Central memory CD4-positive, alpha-beta T cell (primary cell): ENCODE measurements around the gene TESK2.
A peak's percentile ranks its signal among the peaks of the same experiment; 100 is the strongest.

ENCODE experiments used
- DNase-seq: peaks from one replicate; pipeline ENCODE4 v3.0.0; 2022

Gene TESK2

DNA sequence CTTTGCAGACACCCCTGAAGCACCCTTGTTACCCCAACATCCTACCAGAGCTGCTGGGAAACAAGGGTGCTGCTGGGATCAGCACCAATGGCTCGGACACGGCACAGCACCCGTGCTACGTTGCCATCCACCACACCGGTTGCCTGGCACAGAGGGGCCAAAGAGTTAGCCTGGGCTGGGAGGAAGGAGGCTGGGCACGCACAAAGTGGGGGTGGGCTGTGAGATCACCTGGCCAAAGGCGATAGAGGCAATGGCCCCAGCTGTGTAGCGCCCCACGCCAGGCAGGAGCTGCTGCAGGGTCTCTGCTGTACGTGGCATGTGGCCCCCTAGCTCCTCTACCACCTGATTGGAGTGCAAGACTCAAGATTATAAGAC is 158.6 kb downstream of the TESK2 start:
- DNase-seq: no peak

- no peak for DNase-seq
Observed at GRCh38 chr1:45331436-45332345, 159.3 kb downstream of the TESK2 start.

GRCh38 chr1:45329445-45329844 is 161.5 kb downstream of the TESK2 start:
- no peak for DNase-seq

- no peak for DNase-seq
Observed at GRCh38 chr1:45328680-45329079, 162.3 kb downstream of the TESK2 start.

GRCh38 chr1:45327644-45328515 is 163.1 kb downstream of the TESK2 start:
- DNase-seq: no peak

- DNase-seq: peak; percentile 20
Observed at GRCh38 chr1:45326627-45327623, 164.0 kb downstream of the TESK2 start, which contains the start of gene HPDL. Gene HPDL, plus strand, starts transcription at chr1:45326895. Its CDS starts 254 bp downstream, at chr1:45327149.

DNA sequence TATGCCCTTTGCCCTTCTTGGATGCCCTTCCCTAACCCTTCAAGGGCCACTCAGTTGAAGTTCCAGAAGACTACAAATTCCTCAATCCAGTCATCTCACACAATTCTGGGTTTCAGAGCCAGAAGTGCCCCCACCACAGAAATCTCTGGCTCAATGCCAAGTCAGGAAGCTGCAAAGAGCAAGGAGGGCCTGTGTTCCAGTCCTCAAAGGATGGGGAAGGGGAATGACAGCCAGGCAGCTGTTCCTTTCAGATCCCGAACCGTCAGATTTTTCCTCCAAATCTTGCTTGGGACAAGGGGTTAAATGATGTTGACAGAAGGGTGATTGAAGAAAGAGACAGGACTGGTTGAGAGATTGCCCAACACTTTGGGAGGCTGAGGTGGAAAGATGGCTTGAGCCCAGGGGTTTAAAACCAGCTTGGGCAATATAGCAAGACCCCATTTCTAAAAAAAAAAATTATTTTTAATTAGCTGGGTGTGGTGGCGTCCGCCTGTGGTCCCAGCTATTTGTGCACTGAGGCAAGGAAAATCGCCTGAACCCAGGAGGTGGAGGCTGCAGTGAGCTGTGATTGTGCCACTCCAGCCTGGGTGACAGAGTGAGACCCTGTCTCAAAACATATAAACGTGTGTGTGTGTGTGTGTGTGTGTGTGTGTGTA is 165.0 kb downstream of the TESK2 start:
- DNase-seq: no peak

GRCh38 chr1:45322486-45323040 is 168.4 kb downstream of the TESK2 start:
- DNase-seq: no peak

- no peak for DNase-seq
Observed at GRCh38 chr1:45321444-45321843, 169.5 kb downstream of the TESK2 start.

- no peak for DNase-seq
Observed at GRCh38 chr1:45319761-45320160, 171.2 kb downstream of the TESK2 start.

- no peak for DNase-seq
Observed at GRCh38 chr1:45317166-45317565, 173.8 kb downstream of the TESK2 start.

- no peak for DNase-seq
Observed at GRCh38 chr1:45314266-45314665, 176.7 kb downstream of the TESK2 start.

DNA sequence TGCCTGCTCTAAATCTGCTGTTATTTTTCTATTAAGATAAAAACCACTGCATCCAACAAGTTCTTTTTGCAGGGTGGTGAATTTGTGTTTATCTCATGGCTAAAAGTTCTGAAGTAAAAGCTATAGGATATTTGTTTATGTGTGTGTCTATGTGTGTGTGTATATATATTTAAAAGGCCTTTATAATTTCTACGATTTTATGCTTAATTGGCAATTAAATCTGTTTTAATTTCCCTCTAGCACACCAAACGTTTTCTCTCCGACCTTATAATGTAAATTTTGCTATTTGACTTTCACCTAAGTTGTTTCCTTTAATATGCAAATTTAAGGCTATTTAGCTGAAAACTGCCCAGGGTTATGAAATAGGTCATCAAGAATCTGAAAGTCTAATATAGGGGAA is 184.1 kb downstream of the TESK2 start:
- DNase-seq: no peak

DNA sequence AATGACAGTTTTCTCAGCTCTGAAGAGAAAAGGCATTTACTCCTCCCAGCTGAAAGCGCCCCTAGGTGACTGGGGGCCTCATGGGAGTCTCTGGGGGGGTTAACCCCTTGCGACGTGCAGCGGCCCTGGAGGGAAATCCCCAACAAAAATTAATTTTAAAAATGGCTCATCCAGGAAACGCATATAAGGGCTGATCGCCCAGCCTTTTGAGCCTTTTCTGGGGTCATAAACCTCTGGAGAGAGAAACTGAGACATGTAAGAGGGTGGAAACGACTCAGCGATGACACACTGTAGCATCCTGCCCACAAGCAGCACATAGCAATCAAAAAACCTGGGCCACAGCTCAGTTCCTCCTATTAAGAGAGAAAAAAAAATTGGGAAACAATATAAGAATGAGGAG is 184.6 kb downstream of the TESK2 start:
- no peak for DNase-seq

DNA sequence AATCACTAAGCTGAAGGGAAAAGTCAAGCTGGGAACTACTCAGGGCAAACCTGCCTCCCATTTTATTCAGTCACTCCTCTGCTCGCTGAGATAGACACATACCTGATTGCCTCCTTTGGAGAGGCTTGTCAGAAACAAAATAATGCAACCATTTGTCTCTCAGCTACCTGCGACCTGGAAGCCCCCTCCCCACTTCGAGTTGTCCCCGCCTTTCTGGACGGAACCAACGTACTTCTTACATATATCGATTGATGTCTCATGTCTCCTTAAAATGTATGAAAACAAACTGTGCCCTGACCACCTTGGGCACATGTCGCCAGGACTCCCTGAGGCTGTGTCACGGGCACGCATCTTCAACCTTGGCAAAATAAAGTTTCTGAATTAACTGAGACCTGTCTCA is 185.7 kb downstream of the TESK2 start:
- DNase-seq: no peak

DNA sequence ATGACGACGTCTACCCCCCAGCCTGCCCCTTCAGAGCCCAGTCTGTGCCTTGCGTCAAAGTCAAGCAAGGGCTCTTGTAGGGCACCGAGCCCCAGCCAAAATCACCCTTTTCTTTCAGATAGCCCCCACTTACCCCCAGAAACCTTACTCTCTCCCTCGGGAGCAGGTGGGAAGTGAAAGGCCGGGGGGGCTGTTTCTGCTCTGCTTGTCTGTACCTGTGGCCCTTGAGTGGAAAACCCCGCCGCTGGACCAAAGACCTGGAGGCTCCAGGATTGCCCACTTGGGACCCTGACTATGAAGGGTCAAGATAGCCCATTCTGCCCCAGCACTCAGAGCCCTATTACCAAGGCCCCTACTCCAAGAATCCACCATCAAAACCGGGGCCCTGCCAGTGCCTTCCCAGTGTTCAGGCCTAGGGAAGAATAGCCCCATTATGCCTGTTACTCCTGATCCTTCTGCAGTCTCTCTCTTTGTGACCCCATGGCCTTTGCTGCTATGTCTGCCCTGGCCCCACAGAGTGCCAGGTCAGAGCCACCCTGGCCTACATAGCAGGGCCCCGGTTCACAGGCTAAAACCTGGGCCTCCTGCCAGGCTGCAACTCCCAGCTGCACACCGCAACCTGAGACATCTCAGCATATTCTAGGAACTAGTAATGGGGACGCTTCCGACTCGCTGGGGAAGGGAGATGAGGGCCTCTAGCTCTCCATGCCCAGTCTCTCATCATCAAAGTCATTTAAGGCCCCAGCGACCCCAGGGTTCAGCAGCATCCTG is 186.5 kb downstream of the TESK2 start:
- no peak for DNase-seq

DNA sequence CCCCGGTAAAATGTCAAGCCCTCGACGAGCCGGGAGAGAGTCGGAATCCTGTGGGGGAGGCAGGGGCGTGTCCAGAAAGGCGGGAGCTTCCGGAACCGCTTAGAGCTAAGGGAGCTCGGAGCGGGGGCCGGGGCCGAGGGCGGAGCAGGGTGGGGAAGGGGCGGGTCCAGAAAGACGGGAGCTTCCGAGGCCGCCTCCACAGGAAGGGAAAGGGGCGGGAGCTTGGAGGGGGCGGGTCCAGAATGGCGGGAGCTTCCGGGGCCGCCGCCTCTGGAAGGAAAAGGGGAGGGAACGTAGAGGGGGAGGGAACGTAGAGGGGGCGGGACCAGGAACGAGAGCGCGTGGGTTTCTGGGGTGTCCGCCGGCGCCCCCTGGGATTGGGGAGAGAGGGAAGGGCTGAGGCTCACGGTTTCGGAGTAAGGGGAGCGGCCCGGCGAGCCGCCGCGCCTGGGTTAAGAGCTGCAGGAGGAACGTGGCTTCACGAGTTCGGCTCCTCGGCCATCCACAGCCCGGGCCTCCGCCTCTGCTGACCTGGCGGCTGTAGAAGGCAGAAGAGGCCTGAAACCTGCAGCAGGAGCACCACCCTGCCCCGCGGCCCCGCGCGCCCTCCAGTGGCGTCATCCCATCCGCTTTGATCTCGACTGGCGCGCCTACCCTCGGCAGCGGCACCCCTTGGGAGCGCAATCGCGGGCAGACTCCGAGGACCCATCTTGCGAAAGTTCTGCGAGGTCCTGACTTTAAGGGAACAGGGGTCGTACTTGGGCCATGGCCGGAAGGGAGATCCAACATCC is 187.2 kb downstream of the TESK2 start:
- peak; percentile 92 for DNase-seq

DNA sequence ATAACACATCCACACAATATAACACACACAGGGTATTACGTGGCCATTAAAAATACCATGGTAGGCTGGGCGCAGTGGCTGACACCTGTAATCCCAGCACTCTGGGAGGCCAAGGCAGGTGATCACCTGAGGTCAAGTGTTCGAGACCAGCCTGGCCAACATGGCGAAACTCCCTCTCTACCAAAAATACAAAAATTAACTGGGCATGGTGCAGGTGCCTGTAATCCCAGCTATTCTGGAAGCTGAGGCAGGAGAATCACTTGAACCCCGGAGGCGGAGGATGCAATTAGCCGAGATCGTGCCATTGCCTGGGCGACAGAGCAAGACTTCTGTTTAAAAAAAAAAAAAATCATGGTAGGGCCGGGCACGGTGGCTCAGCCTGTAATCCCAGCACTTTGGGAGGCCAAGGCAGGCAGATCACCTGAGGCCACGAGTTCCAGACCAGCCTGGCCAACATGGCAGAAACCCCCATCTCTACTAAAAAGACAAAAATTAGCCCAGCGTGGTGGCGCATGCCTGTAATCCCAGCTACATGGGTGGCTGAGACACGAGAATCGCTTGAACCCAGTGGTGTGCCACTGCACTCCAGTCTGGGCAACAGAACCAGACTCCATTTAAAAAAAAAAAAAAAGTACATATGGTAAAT is 188.3 kb downstream of the TESK2 start:
- DNase-seq: no peak

DNA sequence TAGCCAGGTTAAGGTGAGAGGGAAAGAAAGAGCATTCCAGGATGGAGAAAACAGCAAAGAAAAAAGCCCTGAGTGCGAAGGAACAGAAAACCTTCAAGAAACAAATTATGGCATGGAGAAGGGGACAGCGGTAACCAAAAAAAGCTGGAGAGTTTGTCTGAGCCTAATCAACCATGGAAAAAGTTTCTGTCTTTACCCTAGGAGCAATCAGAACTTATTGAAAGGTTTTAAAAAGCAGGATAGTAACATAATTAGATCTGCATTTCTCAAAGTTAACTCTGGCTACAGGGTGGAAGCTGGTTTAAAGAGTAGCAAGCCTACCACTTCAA is 190.3 kb downstream of the TESK2 start:
- DNase-seq: no peak
